Lung (tissue), 12 donors: Measurements from ENCODE around the gene UBQLN4. TPM values are rescaled to one million over a fixed set of nuclear protein-coding genes. Genes with fewer than 3 reads are reported as not detected.

Experiments used
- ATAC-seq: fragments of 200-7000 bp; cut with Tn5 transposase; one replicate; pipeline ENCODE4 v1.9.1; 2020; ENCODE audit warnings: moderate number of reproducible peaks; ENCODE audit not compliant: insufficient read depth, low FRiP score
- DNase-seq, 3 donors: peaks; one replicate each; pipeline ENCODE4 v3.0.0-alpha.2; 2013 to 2017
- H3K27ac ChIP-seq, 2 donors: one replicate each; pipeline ENCODE4 v1.5.1; 2013; ENCODE audit warnings: mild to moderate bottlenecking in 2 of 2, moderate library complexity in 2 of 2, control low read depth in 1 of 2, inconsistent platforms in 1 of 2, low read depth in 1 of 2, low read length in 1 of 2
- H3K27me3 ChIP-seq, 3 donors: one replicate each; pipeline ENCODE4 v1.5.1; 2013; ENCODE audit warnings: low read length in 2 of 3; ENCODE audit not compliant: control insufficient read depth in 3 of 3, insufficient read depth in 3 of 3
- H3K36me3 ChIP-seq, 4 donors: one replicate each; pipeline ENCODE4 v1.5.1; 2013; ENCODE audit warnings: low read length in 4 of 4, mild to moderate bottlenecking in 1 of 4, moderate library complexity in 1 of 4; ENCODE audit not compliant: control insufficient read depth in 4 of 4, insufficient read depth in 4 of 4
- H3K4me1 ChIP-seq, 5 donors: one replicate each; pipeline ENCODE4 v1.5.1; 2013; ENCODE audit warnings: low read length in 5 of 5, mild to moderate bottlenecking in 2 of 5, moderate library complexity in 1 of 5; ENCODE audit not compliant: control insufficient read depth in 5 of 5, insufficient read depth in 5 of 5
- H3K4me3 ChIP-seq: one replicate; pipeline ENCODE4 v1.5.1; 2013; ENCODE audit warnings: mild to moderate bottlenecking, control low read depth, moderate library complexity
- H3K9ac ChIP-seq, 2 donors: one replicate each; pipeline ENCODE4 v1.5.1; 2013; ENCODE audit warnings: low read length in 2 of 2, control low read depth in 1 of 2; ENCODE audit not compliant: insufficient read depth in 1 of 2
- H3K9me3 ChIP-seq, 4 donors: one replicate each; pipeline ENCODE4 v1.5.1; 2013; ENCODE audit warnings: low read length in 3 of 4, mild to moderate bottlenecking in 1 of 4, moderate library complexity in 1 of 4; ENCODE audit not compliant: control insufficient read depth in 4 of 4, insufficient read depth in 3 of 4
- CTCF ChIP-seq: IDR thresholded peaks from 2 replicates; pipeline ENCODE4 v1.5.1; 2012; ENCODE audit warnings: mild to moderate bottlenecking; ENCODE audit errors: control extremely low read depth, extremely low read depth
- whole genome bisulfite sequencing, 2 donors: extraction: QIAGEN DNeasy Blood & Tissue Kit; methylation state at CpG; one replicate each; pipeline ENCODE4 v1.1.7; 2013; 5-methylcytosine and 5-hydroxymethylcytosine counted together
- polyA plus RNA-seq, 2 donors: library from polyadenylated mRNA; stranded (reverse); fragments of 200-250 nt; gene quantifications; one replicate each; pipeline ENCODE4 v1.2.1, GENCODE V29; 2013
- total RNA-seq, 2 donors: library from RNA; depleted of rRNA in 1 of 2; stranded (reverse); fragments of >200 nt in 1 of 2; gene quantifications; one replicate each; pipeline ENCODE4 v1.2.1, GENCODE V29; 2014 to 2021
- donor health status: control.
- donor health status: control.
- donor health status: Bipolar disorder and iron deficiency.
- donor health status: healthy.
- donor health status: DM: yes; HTN: yes; CAD: no.

Gene UBQLN4
- total and polyA plus RNA-seq, 4 donors: 16.2 to 27.2 (median 22.9) TPM

DNA sequence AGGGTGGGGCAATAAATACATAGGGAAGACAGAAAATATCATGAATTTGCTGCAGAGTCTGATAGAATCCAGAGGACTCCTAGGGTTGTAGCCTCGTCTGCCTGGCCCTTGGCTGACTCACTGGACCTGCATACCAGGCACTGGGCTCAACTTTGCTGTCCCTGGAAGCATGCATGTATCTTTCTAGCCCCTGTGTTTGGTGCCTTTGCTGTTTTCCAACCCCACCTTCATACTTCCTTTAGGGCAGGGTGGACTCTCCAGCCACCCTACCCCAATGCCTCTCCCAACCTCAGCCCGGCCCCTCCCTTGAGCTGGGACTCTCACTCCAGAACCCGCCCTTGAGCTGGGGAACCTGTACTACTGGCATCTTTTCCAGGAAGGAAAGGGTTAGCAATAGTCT is 8.6 kb upstream of the UBQLN4 start:
- H3K27ac ChIP-seq: peak overlapping the region in 1 of 2 donors; percentile 11
- ATAC-seq: peak; percentile 15

GRCh38 chr1:156060937-156061636 is 7.5 kb upstream of the UBQLN4 start, which contains the start of gene RAB25:
RAB25 (plus strand) TSS chr1:156061160; CDS start chr1:156061401, 241 bp downstream.
- DNase-seq: peak; percentile 66 to 86 (median 77)
- WGBS, 2 donors: 58 to 68% methylated on average over 11 of the region's 11 CpGs
- peaks cover 0 to 6% (median 0%) of the 10 kb centered on the region in 5 donors for H3K4me1 ChIP-seq
- H3K27me3 ChIP-seq: no peaks in the 10 kb centered on the region
- peak within 1 kb of the TSS in 1 of 2 donors; percentile 59 for H3K27ac ChIP-seq
- H3K9ac ChIP-seq: peak within 1 kb of the TSS; percentile 48 to 55
- no peak for TF ChIP-seq CTCF
- peak; percentile 59 for ATAC-seq
- peaks cover 0 to 2% (median 2%) of the 10 kb centered on the region in 4 donors for H3K36me3 ChIP-seq
- peak within 1 kb of the TSS; percentile 20 for H3K4me3 ChIP-seq
- no peaks in the 10 kb centered on the region for H3K9me3 ChIP-seq

More for the DNA sequence above, 8.6 kb upstream of the UBQLN4 start:
- Histone ChIP-seq H3K4me3 (peak overlapping the region; percentile 20), H3K36me3 (peaks cover 0 to 2% (median 2%) of the 10 kb centered on the region in 4 donors), H3K4me1 (peaks cover 0 to 6% (median 0%) of the 10 kb centered on the region in 5 donors), H3K27me3 (no peaks in the 10 kb centered on the region), H3K9ac (no peak overlapping the region), H3K9me3 (no peaks in the 10 kb centered on the region)
- no peak for TF ChIP-seq CTCF
- 68 to 87% methylated on average over 3 of the region's 3 CpGs for WGBS, 2 donors
- DNase-seq: no peak

GRCh38 chr1:156056326-156056849 is 2.8 kb upstream of the UBQLN4 start:
- no peak for DNase-seq
- TF ChIP-seq CTCF: no peak
- no peak overlapping the region for H3K4me3 ChIP-seq
- peaks cover 2 to 7% (median 4%) of the 10 kb centered on the region in 5 donors for H3K4me1 ChIP-seq
- H3K9me3 ChIP-seq: no peaks in the 10 kb centered on the region
- H3K27ac ChIP-seq: no peak overlapping the region
- H3K9ac ChIP-seq: no peak overlapping the region
- 96 to 100% methylated on average over 1 of the region's 1 CpG for WGBS, 2 donors
- ATAC-seq: no peak
- H3K27me3 ChIP-seq: no peaks in the 10 kb centered on the region
- peaks cover 0 to 3% (median 2%) of the 10 kb centered on the region in 4 donors for H3K36me3 ChIP-seq
